GM20000 (cell line): ENCODE results near the gene CFAP61.

Experiments
- DNase-seq: peaks from one replicate; pipeline ENCODE4 v3.0.0; 2012; ENCODE audit warnings: low spot score
- CTCF ChIP-seq: IDR thresholded peaks from 2 replicates; pipeline ENCODE4 v1.5.1; 2012; ENCODE audit warnings: mild to moderate bottlenecking, control low read depth; ENCODE audit errors: extremely low read depth, missing control alignments

CFAP61 gene

GRCh38 chr20:20070871-20071726 lies 18.8 kb downstream of the CFAP61 start:
- no peak for TF ChIP-seq CTCF
- DNase-seq, result no peak

GRCh38 chr20:20073801-20074371 lies 21.6 kb downstream of the CFAP61 start:
- TF ChIP-seq CTCF, result no peak
- DNase-seq, result no peak

- DNase-seq, result no peak
- no peak for TF ChIP-seq CTCF
These were observed 22.7 kb downstream of the CFAP61 start for GRCh38 chr20:20075032-20075431.

GRCh38 chr20:20076297-20077065 lies 24.1 kb downstream of the CFAP61 start:
- TF ChIP-seq CTCF, result no peak
- DNase-seq, result no peak

GRCh38 chr20:20078041-20078440 lies 25.7 kb downstream of the CFAP61 start:
- no peak for TF ChIP-seq CTCF
- no peak for DNase-seq

- no peak for DNase-seq
- no peak for TF ChIP-seq CTCF
These were observed 26.9 kb downstream of the CFAP61 start for GRCh38 chr20:20079102-20079784.

GRCh38 chr20:20083807-20084206 lies 31.5 kb downstream of the CFAP61 start:
- DNase-seq, result peak; percentile 43
- TF ChIP-seq CTCF, result no peak
